ENCODE results near the gene DUSP2. TPM values are rescaled to one million over a fixed set of nuclear protein-coding genes. Genes with fewer than 3 reads are reported as not detected.

Gene DUSP2
- total RNA-seq, 1 donor from 2014 or later: 1.3 TPM

DNA sequence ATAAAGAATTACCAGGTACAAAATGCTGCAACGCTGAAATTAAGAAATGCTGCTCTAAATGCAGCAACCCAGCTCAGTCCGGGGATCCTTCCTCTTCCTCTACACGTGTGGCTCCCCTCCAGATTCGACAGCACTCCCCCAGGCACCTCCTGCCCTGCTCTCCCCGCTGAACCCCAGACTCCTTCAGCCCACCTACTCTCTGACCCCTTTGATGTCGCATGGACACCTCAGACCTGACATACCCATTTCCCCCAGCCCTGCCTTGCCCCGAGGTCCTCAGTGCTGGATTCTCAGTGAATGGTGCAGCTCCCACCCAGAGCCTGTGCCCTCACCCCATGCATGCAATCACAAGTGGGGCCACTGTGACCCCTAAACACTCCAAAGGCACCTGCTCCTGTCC, 24.2 kb downstream of the DUSP2 start:
- DNase-seq (ENCODE audit: missing footprints): no peak
- ATAC-seq: no peak
- intact Hi-C loops (cut with DNase I): no loop called here

DNA sequence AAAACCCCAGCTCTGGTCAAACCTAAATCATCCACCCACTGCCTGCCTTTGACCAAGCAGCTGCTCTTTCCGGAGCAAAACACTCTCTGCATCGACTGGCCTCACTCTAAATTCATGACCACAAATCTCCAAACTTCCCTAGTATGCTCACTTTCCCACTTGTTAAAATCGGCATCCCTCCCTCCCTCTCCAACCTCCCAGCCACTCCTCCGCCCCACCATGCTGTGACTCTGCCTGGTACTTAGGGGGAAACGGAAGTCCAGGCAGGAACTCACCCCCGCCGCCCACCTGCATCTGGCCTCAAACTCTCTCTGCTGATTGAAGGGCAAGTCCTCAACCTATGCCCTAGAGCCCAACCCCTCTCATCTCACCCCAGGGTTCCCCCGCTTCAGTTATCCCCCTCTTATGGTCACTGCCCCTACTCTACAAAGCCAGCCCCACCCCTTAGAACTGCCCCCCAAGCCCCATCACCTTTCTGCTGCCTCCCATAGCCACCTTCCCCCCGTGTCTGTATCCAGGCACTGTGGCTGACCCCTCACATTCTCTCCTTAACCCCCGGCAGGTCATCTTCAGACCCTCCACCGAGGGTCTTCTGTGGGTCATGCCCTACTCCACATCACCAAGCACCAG, 25.0 kb downstream of the DUSP2 start:
- no peak for ATAC-seq
- no peak for DNase-seq (ENCODE audit: missing footprints)
- intact Hi-C loops (cut with DNase I): no loop called here

DNA sequence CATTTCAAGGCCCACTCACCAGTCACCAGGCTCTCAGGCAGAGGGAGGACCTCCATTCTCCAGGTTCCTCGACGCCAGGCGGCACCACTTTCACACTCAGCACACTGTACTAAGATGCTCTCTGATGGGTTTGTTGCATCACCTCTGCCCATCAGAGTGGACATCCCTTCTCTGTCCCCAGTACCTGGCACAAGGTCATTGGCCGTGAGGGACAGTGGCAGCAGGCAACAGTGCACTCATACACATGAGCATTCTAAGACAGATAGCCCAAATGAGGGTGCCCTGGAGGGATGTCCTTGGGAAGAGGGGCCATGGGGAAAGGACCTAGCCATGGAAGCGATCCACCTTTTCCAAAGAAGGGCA, 25.9 kb downstream of the DUSP2 start:
- intact Hi-C loops (cut with DNase I): loop anchor here (5.0 to 10.0 kb wide), 2 partner anchors 37 to 95 kb away; no protein-coding TSS in a partner anchor
- ATAC-seq (no peak), DNase-seq (ENCODE audit: missing footprints) (no peak)

DNA sequence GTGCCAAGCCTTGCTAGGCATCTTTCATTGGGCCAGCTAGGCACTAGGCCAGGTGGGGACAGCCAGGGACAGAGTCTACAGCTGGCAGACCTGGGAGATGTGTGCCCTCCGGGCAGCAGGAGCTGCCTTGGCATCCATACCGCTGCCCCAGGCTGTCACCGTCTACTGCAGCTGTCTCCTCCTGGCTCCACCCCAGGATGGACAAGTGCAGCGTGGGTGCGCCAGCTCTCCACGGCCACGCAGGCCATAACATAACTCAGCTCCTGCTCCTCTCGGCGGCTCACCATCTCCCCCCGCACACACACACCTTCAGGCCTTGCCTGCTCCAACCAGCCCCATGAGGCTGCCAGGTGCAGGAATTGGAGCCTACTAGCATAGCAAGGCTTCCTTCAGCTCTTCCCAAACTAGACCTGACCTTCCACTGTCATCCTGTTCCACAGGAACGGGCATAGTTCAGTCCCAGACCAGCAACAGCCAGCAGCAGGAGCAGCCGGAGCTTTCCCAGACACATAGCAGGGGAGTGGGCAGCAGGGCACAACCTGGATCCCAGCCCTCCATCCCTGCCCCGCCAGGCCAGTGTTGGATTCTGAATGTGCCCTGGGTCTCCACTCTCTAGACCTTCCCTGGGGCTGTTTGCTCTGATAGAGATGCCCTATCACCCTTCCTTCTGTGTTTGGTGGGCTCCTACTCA, 26.4 kb downstream of the DUSP2 start:
- intact Hi-C loops (cut with DNase I): loop anchor here (5.0 to 10.0 kb wide), 2 partner anchors 37 to 94 kb away; no protein-coding TSS in a partner anchor
- DNase-seq (ENCODE audit: missing footprints): no peak
- no peak for ATAC-seq

DNA sequence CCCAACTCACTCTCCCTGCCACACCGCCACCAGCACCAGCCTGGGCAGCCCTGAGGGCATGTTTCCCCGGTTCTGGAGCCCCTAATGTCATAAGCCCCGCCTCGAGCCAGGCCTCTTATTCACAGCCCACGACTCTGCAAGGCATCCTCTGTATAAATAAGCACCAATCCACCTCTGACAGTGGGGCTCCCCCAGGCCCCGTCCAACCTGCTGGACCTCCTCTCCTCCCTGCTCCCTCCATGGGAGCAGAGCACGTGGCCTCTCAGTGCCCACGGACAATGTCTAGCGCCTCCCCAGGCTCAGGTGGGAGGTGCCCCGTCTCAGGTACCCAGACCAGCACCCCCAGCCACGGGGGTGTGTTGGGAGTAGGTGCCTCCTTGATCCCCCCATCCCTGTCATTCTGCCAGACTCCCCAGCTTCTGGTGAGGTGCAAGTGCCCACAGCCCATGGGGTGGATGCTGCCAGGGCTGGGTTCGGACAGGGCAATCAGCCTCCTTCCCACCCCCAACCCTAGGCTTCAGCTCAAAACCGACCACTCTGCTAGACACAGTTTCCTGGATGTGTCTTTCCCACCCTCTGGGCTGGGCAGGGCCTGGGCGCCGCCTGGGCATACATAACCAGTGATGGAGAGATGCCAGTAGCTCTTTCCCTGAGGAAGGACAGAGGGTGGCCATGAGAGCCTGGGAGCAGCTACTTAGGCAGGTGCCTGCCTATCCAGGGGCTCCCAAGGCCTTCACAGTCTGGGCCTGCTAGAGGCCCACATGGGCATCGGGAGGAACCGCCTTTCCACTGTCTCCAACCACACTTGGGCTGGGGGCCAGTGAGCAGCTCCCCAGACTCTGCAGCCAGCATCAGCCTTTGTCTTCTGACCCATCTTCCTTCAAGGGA, 27.3 kb downstream of the DUSP2 start:
- intact Hi-C loops (cut with DNase I): loop anchor here (5.0 to 10.0 kb wide), 2 partner anchors 36 to 93 kb away; no protein-coding TSS in a partner anchor
- DNase-seq (ENCODE audit: missing footprints) (no peak), ATAC-seq (no peak)

DNA sequence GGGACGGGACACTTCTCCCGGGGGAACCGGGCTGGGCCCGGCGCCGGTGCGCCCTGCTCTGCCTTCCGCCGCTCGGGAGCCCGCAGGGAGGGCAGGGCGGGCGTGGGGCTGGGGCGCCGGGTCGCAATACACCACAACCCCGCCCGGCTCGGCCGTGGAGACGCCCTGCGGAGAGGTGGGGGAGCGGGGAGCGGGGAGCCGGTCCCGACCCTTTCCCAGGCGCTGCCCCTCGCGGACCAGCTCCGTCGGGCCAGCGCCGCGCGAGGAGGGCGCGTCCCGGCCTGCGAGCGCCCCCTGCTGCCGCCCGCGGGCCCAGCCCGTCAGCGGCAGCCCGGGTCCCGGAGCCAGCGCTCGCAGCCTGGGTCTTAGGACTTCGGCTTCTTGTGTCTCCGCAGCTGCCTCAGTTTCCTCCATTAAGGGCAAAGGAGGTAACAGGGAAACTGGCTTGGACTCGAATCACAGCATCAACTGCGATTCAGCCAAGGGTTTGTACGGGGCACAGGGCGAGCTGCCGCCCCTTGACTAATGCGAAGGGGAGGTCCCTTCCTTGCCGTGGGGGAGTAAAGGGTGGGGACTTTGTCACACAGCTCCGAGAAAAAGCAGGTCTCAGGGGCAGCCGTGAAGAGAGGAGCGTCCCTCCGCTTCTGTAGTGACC, 28.2 kb downstream of the DUSP2 start:
- intact Hi-C loops (cut with DNase I): loop anchor here (5.0 to 10.0 kb wide), 2 partner anchors 35 to 92 kb away; no protein-coding TSS in a partner anchor
- DNase-seq (ENCODE audit: missing footprints) (peak; percentile 81), ATAC-seq (peak; percentile 85)

DNA sequence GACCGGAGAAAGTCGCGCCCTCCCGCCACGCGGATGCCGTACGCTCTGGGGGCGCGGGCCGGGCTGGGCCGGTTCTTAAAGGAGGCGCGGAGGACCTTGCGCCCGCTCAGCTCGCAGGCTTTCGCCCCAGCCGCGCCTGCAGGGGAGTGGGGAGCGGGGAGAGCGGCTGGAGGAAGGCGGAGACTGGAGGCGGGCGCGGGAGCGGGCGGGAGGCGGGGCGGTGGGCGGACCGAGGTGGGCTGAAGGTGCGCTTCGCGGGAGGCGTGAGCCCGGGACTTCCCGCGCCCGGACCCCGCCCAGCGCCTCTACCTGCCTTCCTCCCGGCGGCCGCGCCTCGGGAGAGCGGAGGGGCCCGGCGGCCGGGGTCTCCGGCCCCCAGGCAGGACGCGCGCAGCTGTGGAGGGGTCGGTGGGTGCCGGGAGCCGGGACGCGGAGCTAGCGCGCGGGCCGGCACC, 28.8 kb downstream of the DUSP2 start, which contains the start of gene ADRA2B:
ADRA2B (minus strand) TSS at position 148 of the 455 bp plus-strand sequence. CDS start 422 bp downstream, outside the sequence.
- DNase-seq (ENCODE audit: missing footprints): no peak
- ATAC-seq: peak; percentile 62
- intact Hi-C loops (cut with DNase I): loop anchor here (5.0 to 10.0 kb wide), 2 partner anchors 34 to 92 kb away; no protein-coding TSS in a partner anchor

DNA sequence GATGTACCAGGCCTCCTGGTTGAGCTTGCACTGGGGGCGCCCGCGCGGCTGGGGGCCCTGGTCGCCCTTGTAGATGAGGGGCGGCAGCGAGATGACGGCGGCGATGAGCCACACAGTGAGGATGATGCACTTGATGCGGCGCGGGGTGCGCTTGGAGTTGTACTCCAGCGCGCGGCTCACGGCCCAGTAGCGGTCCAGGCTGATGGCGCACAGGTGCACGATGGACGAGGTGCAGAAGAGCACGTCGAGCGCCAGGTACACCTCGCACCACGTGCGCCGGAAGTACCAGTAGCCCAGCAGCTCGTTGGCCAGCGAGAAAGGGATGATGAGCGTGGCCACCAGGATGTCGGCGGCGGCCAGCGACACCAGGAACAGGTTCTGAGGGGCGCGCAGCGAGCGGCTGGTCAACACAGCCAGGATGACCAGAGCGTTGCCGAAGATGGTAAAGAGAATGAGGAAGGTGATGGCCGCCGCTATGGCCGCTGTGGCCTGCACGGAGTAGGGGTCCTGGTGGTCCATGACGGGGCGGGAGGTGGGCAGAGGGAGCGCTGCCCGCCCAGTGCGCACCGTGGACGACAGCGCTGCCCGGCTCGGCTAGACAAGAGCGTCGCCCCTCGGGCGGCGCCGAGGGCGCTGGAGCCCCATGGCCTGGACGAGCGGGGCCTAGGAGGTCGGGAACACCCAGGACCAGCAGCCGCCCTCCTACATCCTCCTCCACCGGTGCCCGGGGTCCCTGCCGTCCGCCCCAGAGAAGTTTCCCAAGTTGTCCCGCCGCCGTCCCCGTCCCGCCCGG, 29.4 kb downstream of the DUSP2 start:
- intact Hi-C loops (cut with DNase I): loop anchor here (5.0 to 10.0 kb wide), 2 partner anchors 34 to 91 kb away; no protein-coding TSS in a partner anchor
- DNase-seq (ENCODE audit: missing footprints) (no peak), ATAC-seq (no peak)

DNA sequence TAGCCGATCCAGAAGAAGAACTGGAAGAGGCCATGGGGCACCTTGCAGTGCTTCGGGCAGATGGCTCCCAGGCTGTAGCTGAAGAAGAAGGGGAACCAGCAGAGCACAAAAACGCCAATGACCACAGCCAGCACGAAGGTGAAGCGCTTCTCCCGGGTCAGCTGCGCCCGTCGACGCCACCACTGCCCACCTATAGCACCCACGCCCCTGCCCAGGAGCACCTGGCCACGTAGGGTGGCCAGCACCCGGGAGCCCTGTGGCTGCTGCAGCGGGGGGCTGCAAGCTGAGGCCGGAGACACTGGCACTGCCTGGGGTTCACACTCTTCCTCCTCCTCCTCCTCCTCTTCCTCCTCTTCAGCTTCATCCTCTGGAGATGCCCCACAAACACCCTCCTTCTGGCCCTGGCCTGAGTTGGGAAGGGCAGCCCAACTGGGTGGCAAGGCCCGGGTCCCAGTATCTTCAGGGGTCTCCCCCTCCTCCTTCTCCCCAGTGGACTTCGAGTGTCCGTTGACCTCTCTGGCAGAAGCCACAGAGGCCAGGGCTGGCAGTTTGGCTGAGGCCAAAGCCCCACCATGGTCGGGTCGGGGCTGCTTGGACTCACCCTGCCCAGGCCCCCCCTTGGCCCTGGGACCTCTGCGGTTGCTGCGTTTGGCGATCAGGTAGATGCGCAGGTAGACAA, 30.2 kb downstream of the DUSP2 start:
- DNase-seq (ENCODE audit: missing footprints) (peak; percentile 62), ATAC-seq (no peak)
- intact Hi-C loops (cut with DNase I): loop anchor here (5.0 to 10.0 kb wide), 3 partner anchors 33 to 90 kb away; no protein-coding TSS in a partner anchor

DNA sequence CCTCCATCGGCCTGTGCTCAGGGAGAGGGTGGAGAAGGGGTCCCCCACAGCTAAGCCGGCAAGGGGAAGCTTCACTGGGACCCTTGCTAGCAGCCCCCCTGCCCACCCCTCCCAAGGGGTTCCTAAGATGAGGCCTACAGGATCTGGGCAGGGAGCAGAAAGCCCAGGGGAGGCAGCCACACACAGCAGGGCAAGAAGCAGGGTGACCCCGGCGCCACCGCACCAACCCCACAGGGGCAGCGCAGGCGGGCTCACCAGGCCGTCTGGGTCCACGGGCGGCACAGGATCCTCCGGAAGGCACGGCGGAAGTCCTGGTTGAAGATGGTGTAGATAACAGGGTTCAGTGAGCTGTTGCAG, 30.7 kb downstream of the DUSP2 start:
- ATAC-seq (no peak), DNase-seq (ENCODE audit: missing footprints) (no peak)
- intact Hi-C loops (cut with DNase I): loop anchor here (5.0 to 10.0 kb wide), 2 partner anchors 42 to 90 kb away; no protein-coding TSS in a partner anchor

DNA sequence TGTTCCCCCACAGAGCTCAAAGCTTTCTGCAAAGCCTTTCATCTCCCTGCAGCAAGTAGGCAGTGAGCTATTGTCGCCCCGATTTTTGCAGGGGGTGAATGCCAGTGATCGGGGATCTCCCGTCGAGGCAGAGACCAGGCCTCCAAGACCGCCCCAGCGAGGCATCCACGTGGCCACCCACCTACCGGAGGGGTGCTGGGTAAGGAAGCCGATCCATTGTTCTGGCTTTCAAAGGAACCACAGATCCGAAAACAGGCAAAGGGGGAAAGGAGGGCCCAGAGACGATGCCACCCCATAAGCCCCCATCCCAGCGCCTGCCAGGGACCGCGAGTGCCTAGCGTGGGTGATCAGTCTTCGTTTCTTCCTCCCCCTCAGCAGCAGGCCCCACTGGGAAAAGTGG, 31.3 kb downstream of the DUSP2 start:
- intact Hi-C loops (cut with DNase I): loop anchor here (5.0 to 10.0 kb wide), 2 partner anchors 42 to 89 kb away; no protein-coding TSS in a partner anchor
- peak; percentile 27 for DNase-seq (ENCODE audit: missing footprints)
- ATAC-seq: no peak

DNA sequence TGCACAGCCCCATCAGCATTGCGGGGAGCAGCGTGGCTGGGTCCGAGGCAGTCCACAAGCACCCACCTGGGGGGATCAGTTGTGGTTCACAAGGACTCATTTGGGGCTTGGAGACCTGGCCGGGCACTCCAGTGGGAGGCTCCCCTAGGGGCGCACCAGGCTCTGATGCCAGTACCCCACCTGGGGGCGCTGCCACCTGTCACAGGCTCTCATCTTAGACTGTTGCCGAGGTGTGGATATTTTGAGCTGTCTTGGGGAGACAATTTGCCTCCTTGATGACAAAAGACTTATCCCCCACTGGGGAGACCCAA, 31.9 kb downstream of the DUSP2 start:
- intact Hi-C loops (cut with DNase I): loop anchor here (5.0 to 10.0 kb wide), 2 partner anchors 41 to 89 kb away; no protein-coding TSS in a partner anchor
- no peak for ATAC-seq
- no peak for DNase-seq (ENCODE audit: missing footprints)

DNA sequence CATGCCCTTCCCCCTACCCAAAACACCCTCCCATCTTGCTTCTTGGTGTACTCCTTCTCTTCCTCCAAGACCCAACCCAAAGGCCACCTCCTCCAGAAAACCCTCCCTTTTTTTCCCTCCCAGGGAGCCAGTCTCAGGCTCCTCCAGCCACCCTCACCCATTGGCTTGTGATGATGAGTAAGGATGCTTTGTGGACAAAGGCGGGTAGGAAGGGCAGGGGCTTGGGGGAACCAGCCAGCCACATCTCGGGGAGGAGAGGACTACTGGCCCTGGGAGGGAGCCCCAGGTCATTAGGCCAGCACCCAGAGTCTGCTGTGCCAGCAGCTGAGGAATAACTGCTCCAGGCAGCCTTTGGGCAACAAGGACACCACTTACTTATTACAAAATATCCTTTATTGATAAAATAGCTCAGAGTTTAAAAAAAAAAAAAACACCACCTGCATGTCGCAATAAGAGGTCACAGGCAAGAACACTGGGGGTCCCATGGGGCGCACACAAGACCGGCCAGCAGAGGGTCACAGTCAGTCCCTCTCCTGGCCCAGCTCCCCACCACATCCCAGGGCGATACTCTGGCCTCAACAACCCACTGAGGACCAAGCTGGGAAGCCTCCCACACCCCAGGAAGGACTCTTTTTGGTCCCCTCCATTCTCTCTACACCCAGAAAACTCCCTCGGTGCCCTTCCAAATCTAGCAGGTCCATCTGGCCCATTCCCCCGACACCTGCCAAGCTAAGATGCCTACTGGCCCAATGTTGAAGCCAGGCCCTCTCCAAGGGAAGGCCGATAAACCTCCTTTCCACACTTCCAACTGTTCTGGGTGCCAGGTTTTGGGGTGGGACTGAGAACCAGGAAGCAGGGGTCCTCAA, 32.5 kb downstream of the DUSP2 start:
- intact Hi-C loops (cut with DNase I): loop anchor here (5.0 to 10.0 kb wide), 2 partner anchors 40 to 88 kb away; no protein-coding TSS in a partner anchor
- no peak for DNase-seq (ENCODE audit: missing footprints)

DNA sequence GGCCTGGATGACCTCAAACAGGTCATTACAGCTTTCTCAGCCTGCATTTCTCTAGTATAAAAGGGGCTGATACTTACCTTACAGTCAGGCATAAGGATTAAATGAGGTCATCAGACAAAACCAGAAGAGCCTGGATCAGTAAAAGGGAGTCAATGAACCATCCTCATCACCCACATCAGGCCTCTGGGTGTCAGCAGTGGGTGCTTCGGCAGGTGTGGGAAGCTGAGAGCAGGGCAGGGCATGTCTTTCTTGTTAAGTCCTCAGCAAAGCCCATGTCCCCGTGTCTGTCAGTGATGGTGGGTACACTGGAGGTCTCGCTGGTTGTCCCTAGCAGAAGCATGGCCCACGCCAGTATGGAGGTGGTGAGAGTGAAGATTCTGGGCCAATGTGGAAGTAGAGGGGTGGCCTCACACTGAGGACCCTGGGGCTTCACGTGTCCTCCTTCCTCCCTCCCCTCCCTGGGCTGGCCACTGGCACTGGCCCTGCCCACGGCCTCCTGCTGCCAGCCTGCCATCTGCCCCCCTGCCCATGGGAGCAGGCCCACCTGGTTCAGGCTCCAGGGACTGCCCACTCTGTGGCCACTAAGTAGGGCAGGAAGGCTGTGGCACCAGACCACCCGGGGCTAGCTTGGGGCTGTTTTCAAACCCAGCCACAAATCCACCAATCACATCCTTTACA, 33.3 kb downstream of the DUSP2 start:
- intact Hi-C loops (cut with DNase I): loop anchor here (5.0 to 10.0 kb wide), 2 partner anchors 40 to 87 kb away; no protein-coding TSS in a partner anchor
- ATAC-seq: no peak
- no peak for DNase-seq (ENCODE audit: missing footprints)

More for the DNA sequence above, 32.5 kb downstream of the DUSP2 start:
- ATAC-seq: no peak

DNA sequence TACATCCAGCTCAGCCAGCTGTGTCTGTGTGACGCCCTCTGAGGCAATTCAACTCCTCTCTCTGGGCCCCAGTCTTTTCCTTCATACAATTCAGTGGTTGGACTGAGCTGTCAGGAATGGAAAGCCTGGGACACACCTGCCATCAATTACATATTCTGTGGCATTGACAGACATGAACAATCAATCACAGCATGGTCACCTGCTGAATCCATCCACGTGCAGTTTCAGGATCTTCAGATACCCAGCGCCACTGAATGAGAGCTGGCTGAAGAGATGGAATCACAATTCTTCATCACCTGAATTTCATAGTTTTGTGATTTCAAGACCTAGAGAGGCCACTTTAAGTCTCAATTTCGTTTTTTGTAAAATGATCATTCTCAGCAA, 34.0 kb downstream of the DUSP2 start:
- intact Hi-C loops (cut with DNase I): loop anchor here (5.0 to 10.0 kb wide), 2 partner anchors 39 to 86 kb away; no protein-coding TSS in a partner anchor
- DNase-seq (ENCODE audit: missing footprints) (no peak), ATAC-seq (no peak)
